Stimulated activated naive CD4-positive, alpha-beta T cell treated with Interleukin-2 at 50 U/mL for 16 hours (primary cell): Measurements from ENCODE around the gene HOXD9.

Source experiments
- DNase-seq: peaks from one replicate; lab custom pipeline; 2025; lab: John Stamatoyannopoulos, UW

The HOXD9 gene

GRCh38 chr2:176124110-176124946, 1.8 kb downstream of the HOXD9 start:
- DNase-seq, result no peak

- DNase-seq, result no peak
Measured at GRCh38 chr2:176124947-176125771, 2.6 kb downstream of the HOXD9 start.

GRCh38 chr2:176125772-176126054, 3.2 kb downstream of the HOXD9 start:
- DNase-seq, result no peak

- DNase-seq, result peak; percentile 31
Measured at GRCh38 chr2:176126929-176127773, 4.6 kb downstream of the HOXD9 start.

GRCh38 chr2:176127774-176128072, 5.2 kb downstream of the HOXD9 start:
- no peak for DNase-seq

GRCh38 chr2:176128172-176128981, 5.9 kb downstream of the HOXD9 start:
- DNase-seq, result no peak

- DNase-seq, result no peak
Measured at GRCh38 chr2:176128982-176129796, 6.7 kb downstream of the HOXD9 start, which contains the start of gene HOXD8. TSS of gene HOXD8 (plus strand) at chr2:176129705. CDS start at chr2:176130367, 662 bp downstream.

- DNase-seq, result no peak
Measured at GRCh38 chr2:176129813-176130146, 7.3 kb downstream of the HOXD9 start.

GRCh38 chr2:176130147-176130956, 7.8 kb downstream of the HOXD9 start:
- no peak for DNase-seq

- no peak for DNase-seq
Measured at GRCh38 chr2:176130957-176131847, 8.7 kb downstream of the HOXD9 start.

GRCh38 chr2:176131848-176132158, 9.3 kb downstream of the HOXD9 start:
- no peak for DNase-seq

- no peak for DNase-seq
Measured at GRCh38 chr2:176132205-176133171, 10.0 kb downstream of the HOXD9 start.

- no peak for DNase-seq
Measured at GRCh38 chr2:176133389-176133788, 10.9 kb downstream of the HOXD9 start.

- DNase-seq, result no peak
Measured at GRCh38 chr2:176134035-176134434, 11.5 kb downstream of the HOXD9 start.

GRCh38 chr2:176135035-176135440, 12.5 kb downstream of the HOXD9 start:
- no peak for DNase-seq

GRCh38 chr2:176136374-176137251, 14.1 kb downstream of the HOXD9 start:
- no peak for DNase-seq

GRCh38 chr2:176137252-176137580, 14.7 kb downstream of the HOXD9 start:
- DNase-seq, result no peak
